RWPE2 (cell line): Measurements from ENCODE around the gene ITSN2.

ENCODE experiments used
- ATAC-seq: fragments of 200-7000 bp; cut with Tn5 transposase; 3 replicates; pipeline ENCODE4 v1.9.1; 2021; ENCODE audit warnings: low read depth
- DNase-seq: peaks from one replicate; pipeline ENCODE4 v3.0.0-alpha.2; 2020; ENCODE audit warnings: low spot score
- H3K27ac ChIP-seq: fragments of 450-650 bp; 2 replicates; pipeline ENCODE4 v1.5.1; 2017; ENCODE audit warnings: mild to moderate bottlenecking; ENCODE audit not compliant: poor library complexity, severe bottlenecking
- H3K27me3 ChIP-seq: fragments of 250-450 bp; sonication (Bioruptor Pico); 2 replicates; pipeline ENCODE4 v1.5.1; 2021; ENCODE audit warnings: mild to moderate bottlenecking, moderate library complexity; ENCODE audit not compliant: insufficient read depth, poor library complexity, severe bottlenecking
- H3K36me3 ChIP-seq: fragments of 250-450 bp; sonication (Bioruptor Pico); 2 replicates; pipeline ENCODE4 v1.5.1; 2020; ENCODE audit warnings: low read depth, mild to moderate bottlenecking, moderate library complexity
- H3K4me1 ChIP-seq: fragments of 250-450 bp; sonication (Bioruptor Pico); 2 replicates; pipeline ENCODE4 v1.5.1; 2021; ENCODE audit warnings: mild to moderate bottlenecking, moderate library complexity; ENCODE audit not compliant: insufficient read depth, poor library complexity, severe bottlenecking
- H3K4me3 ChIP-seq: fragments of 250-450 bp; sonication (Bioruptor Pico); 2 replicates; pipeline ENCODE4 v1.5.1; 2021; ENCODE audit warnings: mild to moderate bottlenecking, moderate library complexity; ENCODE audit not compliant: severe bottlenecking
- H3K9me3 ChIP-seq: fragments of 250-450 bp; sonication (Bioruptor Pico); 2 replicates; pipeline ENCODE4 v1.5.1; 2021; ENCODE audit warnings: mild to moderate bottlenecking, moderate library complexity; ENCODE audit not compliant: severe bottlenecking
- TF ChIP-seq, protein P1 (sequence below): fragments of 450-650 bp; IDR thresholded peaks from one replicate; pipeline ENCODE4 v1.5.1; 2017; ENCODE audit warnings: mild to moderate bottlenecking, moderate library complexity; ENCODE audit not compliant: poor library complexity, severe bottlenecking

The ITSN2 gene

GRCh38 chr2:24238158-24238557 lies 122.2 kb downstream of the ITSN2 start:
- Histone ChIP-seq H3K36me3 (peaks cover 18% of the 10 kb centered on the region), H3K9me3 (no peaks in the 10 kb centered on the region), H3K27me3 (no peaks in the 10 kb centered on the region), H3K4me1 (no peaks in the 10 kb centered on the region), H3K27ac (no peak overlapping the region), H3K4me3 (no peak overlapping the region)
- TF ChIP-seq, protein P1, sequence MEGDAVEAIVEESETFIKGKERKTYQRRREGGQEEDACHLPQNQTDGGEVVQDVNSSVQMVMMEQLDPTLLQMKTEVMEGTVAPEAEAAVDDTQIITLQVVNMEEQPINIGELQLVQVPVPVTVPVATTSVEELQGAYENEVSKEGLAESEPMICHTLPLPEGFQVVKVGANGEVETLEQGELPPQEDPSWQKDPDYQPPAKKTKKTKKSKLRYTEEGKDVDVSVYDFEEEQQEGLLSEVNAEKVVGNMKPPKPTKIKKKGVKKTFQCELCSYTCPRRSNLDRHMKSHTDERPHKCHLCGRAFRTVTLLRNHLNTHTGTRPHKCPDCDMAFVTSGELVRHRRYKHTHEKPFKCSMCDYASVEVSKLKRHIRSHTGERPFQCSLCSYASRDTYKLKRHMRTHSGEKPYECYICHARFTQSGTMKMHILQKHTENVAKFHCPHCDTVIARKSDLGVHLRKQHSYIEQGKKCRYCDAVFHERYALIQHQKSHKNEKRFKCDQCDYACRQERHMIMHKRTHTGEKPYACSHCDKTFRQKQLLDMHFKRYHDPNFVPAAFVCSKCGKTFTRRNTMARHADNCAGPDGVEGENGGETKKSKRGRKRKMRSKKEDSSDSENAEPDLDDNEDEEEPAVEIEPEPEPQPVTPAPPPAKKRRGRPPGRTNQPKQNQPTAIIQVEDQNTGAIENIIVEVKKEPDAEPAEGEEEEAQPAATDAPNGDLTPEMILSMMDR: no peak
- no peak for DNase-seq
- no peak for ATAC-seq

- H3K9me3 ChIP-seq: no peaks in the 10 kb centered on the region
- ATAC-seq: no peak
- DNase-seq: no peak
- no peaks in the 10 kb centered on the region for H3K4me1 ChIP-seq
- no peak overlapping the region for H3K27ac ChIP-seq
- TF ChIP-seq, protein P1: no peak
- peaks cover 9% of the 10 kb centered on the region for H3K36me3 ChIP-seq
- H3K27me3 ChIP-seq: no peaks in the 10 kb centered on the region
- H3K4me3 ChIP-seq: no peak overlapping the region
Measured at GRCh38 chr2:24237313-24237712, 123.0 kb downstream of the ITSN2 start.

GRCh38 chr2:24233321-24233720 lies 127.0 kb downstream of the ITSN2 start:
- no peaks in the 10 kb centered on the region for H3K27me3 ChIP-seq
- no peak overlapping the region for H3K4me3 ChIP-seq

GRCh38 chr2:24231461-24231881 lies 128.9 kb downstream of the ITSN2 start:
- TF ChIP-seq, protein P1: no peak
- Histone ChIP-seq H3K4me3 (no peak overlapping the region), H3K4me1 (no peaks in the 10 kb centered on the region), H3K9me3 (no peaks in the 10 kb centered on the region), H3K27ac (no peak overlapping the region), H3K27me3 (no peaks in the 10 kb centered on the region), H3K36me3 (no peaks in the 10 kb centered on the region)
- peak; percentile 31; the same call in 1 of the 3 replicates for ATAC-seq
- DNase-seq: no peak

More at GRCh38 chr2:24233321-24233720, 127.0 kb downstream of the ITSN2 start:
- H3K36me3 ChIP-seq: peaks cover 2% of the 10 kb centered on the region; the same call in 1 of the 2 replicates
- DNase-seq (no peak), ATAC-seq (no peak)
- H3K27ac ChIP-seq: no peak overlapping the region
- H3K4me1 ChIP-seq: no peaks in the 10 kb centered on the region
- TF ChIP-seq, protein P1: no peak
- no peaks in the 10 kb centered on the region for H3K9me3 ChIP-seq

DNA sequence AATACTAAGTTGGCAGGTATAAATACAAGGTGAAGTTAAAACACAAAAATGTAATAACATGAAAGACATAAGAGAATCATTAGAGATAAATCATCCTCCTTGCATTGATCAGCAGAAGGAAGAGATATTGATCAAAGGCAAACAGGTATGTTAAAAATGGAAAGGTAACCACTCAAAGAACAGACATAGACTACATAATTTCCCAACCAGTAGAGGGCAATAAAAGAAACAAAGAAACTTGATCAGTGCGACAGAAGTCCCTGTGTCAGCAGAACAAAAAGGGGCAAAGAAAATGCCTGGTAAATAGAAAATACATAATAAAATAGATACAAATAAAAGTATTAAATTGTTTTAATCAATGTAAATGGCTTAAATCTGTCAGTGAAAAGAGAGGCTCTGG lies 131.9 kb downstream of the ITSN2 start:
- no peak for ATAC-seq
- no peak overlapping the region for H3K4me3 ChIP-seq

More for the DNA sequence above, 131.9 kb downstream of the ITSN2 start:
- no peaks in the 10 kb centered on the region for H3K4me1 ChIP-seq
- H3K27ac ChIP-seq: no peak overlapping the region
- TF ChIP-seq, protein P1: peak; percentile 56
- no peak for DNase-seq
- no peaks in the 10 kb centered on the region for H3K36me3 ChIP-seq
- H3K27me3 ChIP-seq: no peaks in the 10 kb centered on the region
- H3K9me3 ChIP-seq: no peaks in the 10 kb centered on the region
